CD4-positive, alpha-beta T cell (primary cell): Measurements from ENCODE around the gene CEACAM16. TPM values are rescaled to one million over a fixed set of nuclear protein-coding genes. Genes with fewer than 3 reads are reported as not detected.

Source experiments
- ATAC-seq: fragments of 200-7000 bp; cut with Tn5 transposase; one replicate; pipeline ENCODE4 v1.10.0; 2022; ENCODE audit warnings: mild to moderate bottlenecking; ENCODE audit not compliant: poor library complexity
- CTCF ChIA-PET: fragments of 350-600 bp; sonication (Branson Sonifier 250); formaldehyde crosslinking; loops from one replicate; lab custom pipeline; 2021; ENCODE audit warnings: antibody characterized with exemption, inconsistent platforms; lab: Charles Lee
- POLR2A ChIA-PET: fragments of 350-600 bp; sonication (Branson Sonifier 250); formaldehyde crosslinking; loops from one replicate; lab custom pipeline; 2021; ENCODE audit warnings: antibody characterized with exemption, inconsistent platforms; lab: Charles Lee
- DNase-seq, 14 experiments: peaks; one replicate each; pipeline ENCODE4 v3.0.0-alpha.2; 2013 to 2020; ENCODE audit warnings: mixed read lengths in 2 of 14
- H3K27ac ChIP-seq, 2 donors: one replicate each; pipeline versions ENCODE4 v1.5.1 to v1.7.0; 2013; ENCODE audit warnings: low read length in 2 of 2, low read depth in 1 of 2, mild to moderate bottlenecking in 1 of 2
- H3K27me3 ChIP-seq, 2 experiments: 1 replicate in 1 of 2; 2 replicates in 1 of 2; pipeline versions ENCODE4 v1.6.1 to v1.7.0; 2013; ENCODE audit warnings: low read length in 2 of 2, control low read depth in 1 of 2, mild to moderate bottlenecking in 1 of 2, moderate library complexity in 1 of 2; ENCODE audit not compliant: insufficient read depth in 2 of 2, control insufficient read depth in 1 of 2
- H3K36me3 ChIP-seq: one replicate; pipeline ENCODE4 v1.6.1; 2013; ENCODE audit warnings: low read length, control low read depth; ENCODE audit not compliant: insufficient read depth
- H3K4me1 ChIP-seq: one replicate; pipeline ENCODE4 v1.6.1; 2013; ENCODE audit warnings: low read length, control low read depth; ENCODE audit not compliant: insufficient read depth
- H3K4me3 ChIP-seq: one replicate; pipeline ENCODE4 v1.5.1; 2013; ENCODE audit warnings: mild to moderate bottlenecking, low read length, moderate library complexity
- H3K9me3 ChIP-seq, 2 experiments: 1 replicate in 1 of 2; 2 replicates in 1 of 2; pipeline versions ENCODE4 v1.6.1 to v1.7.0; 2013; ENCODE audit warnings: low read length in 2 of 2, mild to moderate bottlenecking in 2 of 2, control low read depth in 1 of 2, moderate library complexity in 1 of 2; ENCODE audit not compliant: control insufficient read depth in 1 of 2, insufficient read depth in 1 of 2
- H3K27ac Mint-ChIP-seq: one replicate; pipeline ENCODE4 v1.8.0; 2020; ENCODE audit warnings: mixed read lengths
- H3K27me3 Mint-ChIP-seq: one replicate; pipeline ENCODE4 v1.8.0; 2021; ENCODE audit warnings: mixed read lengths
- H3K36me3 Mint-ChIP-seq: one replicate; pipeline ENCODE4 v1.8.0; 2021; ENCODE audit warnings: low read depth, mixed read lengths
- H3K4me1 Mint-ChIP-seq: one replicate; pipeline ENCODE4 v1.8.0; 2021; ENCODE audit warnings: low read depth, mixed read lengths
- H3K4me3 Mint-ChIP-seq: one replicate; pipeline ENCODE4 v1.8.0; 2020; ENCODE audit warnings: mild to moderate bottlenecking, mixed read lengths
- H3K9me3 Mint-ChIP-seq: one replicate; pipeline ENCODE4 v1.8.0; 2020; ENCODE audit warnings: mixed read lengths
- intact Hi-C, 2 experiments: fragments of 100-400 bp; cut with DNase I in 1 of 2; cut with micrococcal nuclease in 1 of 2; formaldehyde crosslinking; loops; one replicate each; pipeline versions ENCODE4 v1.15.1 to v1.9.0; 2023 to 2025; cut with DNase I, micrococcal nuclease
- total RNA-seq, 174 experiments: library from RNA in 2 of 174; stranded (reverse) in 2 of 174; gene quantifications; one replicate each; pipeline ENCODE4 v1.2.3 and lab custom pipeline; 2021 to 2026
- TF ChIP-seq, protein P1 (sequence below): fragments of 200-600 bp; IDR thresholded peaks from one replicate; pipeline ENCODE4 v1.8.0; 2022; ENCODE audit warnings: antibody characterized with exemption, mild to moderate bottlenecking

Gene CEACAM16
- total RNA-seq, 2 experiments from 2014 or later, result not detected

DNA sequence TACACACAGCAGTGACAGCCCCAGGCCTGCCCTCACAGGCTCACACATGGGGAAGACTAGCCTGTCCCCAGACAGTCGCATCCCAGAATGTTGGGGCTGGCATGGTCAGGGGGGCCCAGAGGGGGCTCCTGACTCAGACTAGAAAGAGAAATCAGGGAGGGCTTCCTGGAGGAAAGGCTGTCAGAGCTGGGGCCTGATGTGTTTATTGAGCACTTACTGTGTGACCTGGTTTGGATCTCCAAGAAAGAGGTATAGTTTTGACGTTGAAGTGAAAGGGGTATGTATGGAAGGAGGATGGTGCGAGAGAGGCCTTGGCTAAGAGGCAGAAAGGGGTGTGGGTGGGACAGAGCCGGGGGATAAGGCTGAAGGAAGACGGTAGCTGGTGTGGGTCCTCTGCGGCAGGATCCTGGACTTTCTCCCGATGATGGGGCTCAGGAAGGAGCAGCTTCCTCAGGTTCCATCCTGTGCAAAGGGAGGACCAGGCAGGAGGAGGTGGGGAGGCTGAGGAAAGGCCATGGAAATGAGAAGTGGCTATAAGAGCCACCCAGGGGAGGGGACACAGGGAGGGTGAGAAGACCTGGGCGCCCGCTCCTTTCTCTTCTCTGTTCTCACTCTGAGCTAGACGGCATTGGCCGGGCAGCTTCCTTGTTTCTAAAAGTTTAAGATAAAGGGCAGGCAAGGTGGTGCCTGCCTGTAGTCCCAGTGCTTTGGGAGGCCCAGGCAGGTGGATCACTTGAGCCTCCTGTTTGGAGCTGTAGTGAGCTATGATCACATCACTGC is 33.5 kb downstream of the CEACAM16 start:
- Histone ChIP-seq H3K27ac (no peak overlapping the region), H3K27me3 (no peaks in the 10 kb centered on the region), H3K36me3 (no peaks in the 10 kb centered on the region), H3K9me3 (no peaks in the 10 kb centered on the region), H3K4me1 (peaks cover 3% of the 10 kb centered on the region), H3K4me3 (no peak overlapping the region)
- DNase-seq (peak in 1 of 14 experiments; percentile 20), ATAC-seq (no peak)
- Mint-ChIP-seq H3K4me1 (no peaks in the 10 kb centered on the region), H3K4me3 (no peak overlapping the region), H3K27ac (no peak overlapping the region), H3K27me3 (no peaks in the 10 kb centered on the region), H3K36me3 (no peaks in the 10 kb centered on the region), H3K9me3 (no peaks in the 10 kb centered on the region)
- POLR2A ChIA-PET, result interaction anchor here (1.0 kb wide), 1 partner anchor 41 kb away, joined by 3 read pairs; no protein-coding TSS in a partner anchor
- TF ChIP-seq, protein P1, sequence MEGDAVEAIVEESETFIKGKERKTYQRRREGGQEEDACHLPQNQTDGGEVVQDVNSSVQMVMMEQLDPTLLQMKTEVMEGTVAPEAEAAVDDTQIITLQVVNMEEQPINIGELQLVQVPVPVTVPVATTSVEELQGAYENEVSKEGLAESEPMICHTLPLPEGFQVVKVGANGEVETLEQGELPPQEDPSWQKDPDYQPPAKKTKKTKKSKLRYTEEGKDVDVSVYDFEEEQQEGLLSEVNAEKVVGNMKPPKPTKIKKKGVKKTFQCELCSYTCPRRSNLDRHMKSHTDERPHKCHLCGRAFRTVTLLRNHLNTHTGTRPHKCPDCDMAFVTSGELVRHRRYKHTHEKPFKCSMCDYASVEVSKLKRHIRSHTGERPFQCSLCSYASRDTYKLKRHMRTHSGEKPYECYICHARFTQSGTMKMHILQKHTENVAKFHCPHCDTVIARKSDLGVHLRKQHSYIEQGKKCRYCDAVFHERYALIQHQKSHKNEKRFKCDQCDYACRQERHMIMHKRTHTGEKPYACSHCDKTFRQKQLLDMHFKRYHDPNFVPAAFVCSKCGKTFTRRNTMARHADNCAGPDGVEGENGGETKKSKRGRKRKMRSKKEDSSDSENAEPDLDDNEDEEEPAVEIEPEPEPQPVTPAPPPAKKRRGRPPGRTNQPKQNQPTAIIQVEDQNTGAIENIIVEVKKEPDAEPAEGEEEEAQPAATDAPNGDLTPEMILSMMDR, result no peak
- intact Hi-C loops, result no loop called here
- CTCF ChIA-PET, result no interaction called here

- Histone ChIP-seq H3K27ac (no peak overlapping the region), H3K27me3 (no peaks in the 10 kb centered on the region), H3K4me1 (no peaks in the 10 kb centered on the region), H3K4me3 (no peak overlapping the region), H3K36me3 (no peaks in the 10 kb centered on the region), H3K9me3 (no peaks in the 10 kb centered on the region)
- intact Hi-C loops, result no loop called here
- no peak overlapping the region for H3K4me3 Mint-ChIP-seq
- H3K36me3 Mint-ChIP-seq, result no peaks in the 10 kb centered on the region
- DNase-seq (no peak), ATAC-seq (no peak)
- TF ChIP-seq, protein P1, result no peak
- H3K9me3 Mint-ChIP-seq, result no peaks in the 10 kb centered on the region
- POLR2A ChIA-PET, result no interaction called here
- H3K27ac Mint-ChIP-seq, result no peak overlapping the region
- no peaks in the 10 kb centered on the region for H3K4me1 Mint-ChIP-seq
- H3K27me3 Mint-ChIP-seq, result no peaks in the 10 kb centered on the region
- CTCF ChIA-PET, result no interaction called here
Observed at GRCh38 chr19:44734357-44734756, 35.4 kb downstream of the CEACAM16 start.

DNA sequence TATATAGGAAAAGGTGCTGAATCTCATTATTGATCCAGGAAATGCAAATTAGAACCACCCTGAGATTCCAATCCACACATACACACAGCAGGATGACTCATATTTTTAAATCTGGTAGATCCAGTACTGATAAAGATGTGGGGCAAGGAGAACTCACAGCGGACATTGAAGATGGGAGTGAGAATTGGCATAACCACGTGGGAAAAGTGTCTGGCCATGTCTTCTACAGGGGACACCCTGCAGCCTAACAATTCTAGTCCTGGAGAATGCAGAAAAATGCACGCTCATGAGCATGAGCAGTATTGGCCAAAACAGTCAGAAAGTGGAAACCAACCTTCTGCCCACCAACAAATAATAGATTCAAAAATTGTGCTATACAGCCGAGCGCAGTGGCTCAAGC is 36.1 kb downstream of the CEACAM16 start:
- H3K4me3 Mint-ChIP-seq, result no peak overlapping the region
- Histone ChIP-seq H3K27me3 (no peaks in the 10 kb centered on the region), H3K4me3 (no peak overlapping the region), H3K36me3 (no peaks in the 10 kb centered on the region), H3K9me3 (no peaks in the 10 kb centered on the region), H3K4me1 (no peaks in the 10 kb centered on the region), H3K27ac (no peak overlapping the region)
- TF ChIP-seq, protein P1, result no peak
- intact Hi-C loops, result no loop called here
- DNase-seq (no peak), ATAC-seq (no peak)
- no peaks in the 10 kb centered on the region for H3K27me3 Mint-ChIP-seq
- H3K27ac Mint-ChIP-seq, result no peak overlapping the region
- H3K36me3 Mint-ChIP-seq, result no peaks in the 10 kb centered on the region
- no peaks in the 10 kb centered on the region for H3K9me3 Mint-ChIP-seq
- no peaks in the 10 kb centered on the region for H3K4me1 Mint-ChIP-seq
- CTCF ChIA-PET, result no interaction called here
- POLR2A ChIA-PET, result no interaction called here
